Osteoblast (primary cell): Measurements from ENCODE around the gene NOL9. TPM values are rescaled to one million over a fixed set of nuclear protein-coding genes. Genes with fewer than 3 reads are reported as not detected.

ENCODE experiments used
- DNase-seq: peaks from one replicate; pipeline ENCODE4 v3.0.0; 2011; ENCODE audit warnings: low spot score, mixed read lengths; ENCODE audit not compliant: insufficient read length; ENCODE audit errors: missing footprints
- H2AFZ ChIP-seq: 2 replicates; pipeline ENCODE4 v1.6.0; 2011; ENCODE audit warnings: mild to moderate bottlenecking, low read length
- H3K27ac ChIP-seq: 2 replicates; pipeline ENCODE4 v1.5.1; 2011; ENCODE audit warnings: mild to moderate bottlenecking, low read depth, low read length, moderate library complexity
- H3K27me3 ChIP-seq: 2 replicates; pipeline ENCODE4 v1.6.0; 2012; ENCODE audit warnings: mild to moderate bottlenecking, control low read depth, inconsistent platforms, low read length, moderate library complexity; ENCODE audit not compliant: insufficient read depth
- H3K36me3 ChIP-seq: 2 replicates; pipeline ENCODE4 v1.5.1; 2011; ENCODE audit warnings: mild to moderate bottlenecking, low read length, control low read depth, moderate library complexity; ENCODE audit not compliant: insufficient read depth
- H3K4me1 ChIP-seq: 2 replicates; pipeline ENCODE4 v1.5.1; 2011; ENCODE audit warnings: mild to moderate bottlenecking, low read length, control low read depth, moderate library complexity; ENCODE audit not compliant: insufficient read depth
- H3K4me2 ChIP-seq: 2 replicates; pipeline ENCODE4 v1.6.0; 2011; ENCODE audit warnings: mild to moderate bottlenecking, low read length; ENCODE audit not compliant: insufficient read depth
- H3K4me3 ChIP-seq: fragments of 200-600 bp; sonication (generic); 3 replicates; pipeline ENCODE4 v1.5.1; 2012; ENCODE audit warnings: mild to moderate bottlenecking, low read length, inconsistent platforms; ENCODE audit not compliant: insufficient read depth
- H3K79me2 ChIP-seq: 2 replicates; pipeline ENCODE4 v1.6.0; 2012; ENCODE audit warnings: mild to moderate bottlenecking, low read length, control low read depth, inconsistent platforms; ENCODE audit not compliant: insufficient read depth
- H3K9me3 ChIP-seq: 2 replicates; pipeline ENCODE4 v1.5.1; 2011; ENCODE audit warnings: low read depth, low read length, control low read depth
- H4K20me1 ChIP-seq: 2 replicates; pipeline ENCODE4 v1.6.0; 2012; ENCODE audit warnings: mild to moderate bottlenecking, low read length, control low read depth; ENCODE audit not compliant: insufficient read depth
- CTCF ChIP-seq: IDR thresholded peaks from 2 replicates; pipeline ENCODE4 v1.5.1; 2011; ENCODE audit warnings: mild to moderate bottlenecking, low read depth, low read length, moderate library complexity; ENCODE audit errors: extremely low read depth
- total RNA-seq: library from RNA; depleted of rRNA; stranded (reverse); fragments of >200 nt; gene quantifications from 2 replicates; pipeline ENCODE4 v1.2.3, GENCODE V29; 2012

The NOL9 gene
- total RNA-seq, 1 donor: 31.1 TPM

- Histone ChIP-seq H3K4me1 (peaks cover 7% of the 10 kb centered on the region), H3K36me3 (peaks cover 45% of the 10 kb centered on the region), H3K27ac (no peak overlapping the region), H3K4me2 (no peak overlapping the region), H3K4me3 (no peak overlapping the region), H2AFZ (no peak overlapping the region), H3K79me2 (peaks cover 8% of the 10 kb centered on the region), H3K9me3 (no peaks in the 10 kb centered on the region), H3K27me3 (no peaks in the 10 kb centered on the region), H4K20me1 (peaks cover 7% of the 10 kb centered on the region)
- no peak for DNase-seq
- no peak for TF ChIP-seq CTCF
Observed at GRCh38 chr1:6535214-6535613, 19.1 kb downstream of the NOL9 start.

GRCh38 chr1:6534248-6534822 lies 20.0 kb downstream of the NOL9 start:
- Histone ChIP-seq H3K79me2 (peaks cover 8% of the 10 kb centered on the region), H3K4me1 (peaks cover 4% of the 10 kb centered on the region), H3K36me3 (peaks cover 45% of the 10 kb centered on the region)

GRCh38 chr1:6531996-6532395 lies 22.3 kb downstream of the NOL9 start:
- no peak for DNase-seq
- H3K4me3 ChIP-seq: no peak overlapping the region
- H3K4me1 ChIP-seq: no peaks in the 10 kb centered on the region
- H2AFZ ChIP-seq: no peak overlapping the region
- H3K36me3 ChIP-seq: peaks cover 60% of the 10 kb centered on the region
- H3K4me2 ChIP-seq: no peak overlapping the region
- peaks cover 6% of the 10 kb centered on the region for H3K79me2 ChIP-seq
- peaks cover 3% of the 10 kb centered on the region for H4K20me1 ChIP-seq
- no peaks in the 10 kb centered on the region for H3K27me3 ChIP-seq
- no peak for TF ChIP-seq CTCF
- H3K9me3 ChIP-seq: no peaks in the 10 kb centered on the region
- no peak overlapping the region for H3K27ac ChIP-seq

More at GRCh38 chr1:6534248-6534822, 20.0 kb downstream of the NOL9 start:
- peak; percentile 43 for DNase-seq
- no peak overlapping the region for H2AFZ ChIP-seq
- no peak overlapping the region for H3K4me3 ChIP-seq
- no peak overlapping the region for H3K4me2 ChIP-seq
- no peak overlapping the region for H3K27ac ChIP-seq
- H3K9me3 ChIP-seq: no peaks in the 10 kb centered on the region
- no peaks in the 10 kb centered on the region for H3K27me3 ChIP-seq
- peaks cover 7% of the 10 kb centered on the region for H4K20me1 ChIP-seq
- no peak for TF ChIP-seq CTCF

GRCh38 chr1:6530504-6531160 lies 23.7 kb downstream of the NOL9 start:
- peak; percentile 47 for DNase-seq
- H3K4me3 ChIP-seq: no peak overlapping the region
- no peak for TF ChIP-seq CTCF
- H3K4me1 ChIP-seq: no peaks in the 10 kb centered on the region
- H4K20me1 ChIP-seq: peaks cover 3% of the 10 kb centered on the region
- no peak overlapping the region for H2AFZ ChIP-seq
- no peaks in the 10 kb centered on the region for H3K27me3 ChIP-seq
- H3K79me2 ChIP-seq: peaks cover 3% of the 10 kb centered on the region
- no peak overlapping the region for H3K27ac ChIP-seq
- no peaks in the 10 kb centered on the region for H3K9me3 ChIP-seq
- H3K4me2 ChIP-seq: no peak overlapping the region
- peaks cover 71% of the 10 kb centered on the region for H3K36me3 ChIP-seq
